Colonic mucosa (tissue), 4 donors: Measurements from ENCODE around the gene OGFRL1. TPM values are rescaled to one million over a fixed set of nuclear protein-coding genes. Genes with fewer than 3 reads are reported as not detected.

Source experiments
- DNase-seq: peaks from one replicate; pipeline ENCODE4 v3.0.0-alpha.2; 2020
- H3K27ac ChIP-seq: fragments of 200-600 bp; one replicate; pipeline ENCODE4 v1.8.0; 2021
- H3K27me3 ChIP-seq: fragments of 200-600 bp; one replicate; pipeline ENCODE4 v1.8.0; 2021
- H3K36me3 ChIP-seq: fragments of 200-600 bp; one replicate; pipeline ENCODE4 v1.8.0; 2021
- H3K4me1 ChIP-seq: fragments of 200-600 bp; one replicate; pipeline ENCODE4 v1.8.0; 2021; ENCODE audit warnings: mild to moderate bottlenecking
- H3K4me3 ChIP-seq: fragments of 200-600 bp; one replicate; pipeline ENCODE4 v1.8.0; 2021
- H3K9ac ChIP-seq, 2 donors: one replicate each; pipeline ENCODE4 v1.7.0; 2013; ENCODE audit warnings: control low read depth in 2 of 2, low read depth in 2 of 2, low read length in 2 of 2
- H3K9me3 ChIP-seq: fragments of 200-600 bp; one replicate; pipeline ENCODE4 v1.8.0; 2021
- CTCF ChIP-seq: fragments of 200-600 bp; IDR thresholded peaks from one replicate; pipeline ENCODE4 v1.8.0; 2022; ENCODE audit warnings: antibody characterized with exemption, mild to moderate bottlenecking
- intact Hi-C: fragments of 100-400 bp; cut with DNase I; formaldehyde crosslinking; loops from one replicate; pipeline ENCODE4 v1.14.1; 2022
- total RNA-seq, 2 donors: library from RNA; stranded (reverse); fragmentation: NEBNext Ultra II Directional in 1 of 2; extraction: Animal tissue kit (Norgen Biotek cat#: 25700) in 1 of 2; gene quantifications; one replicate each; pipeline ENCODE4 v1.2.1, GENCODE V29; 2021
- donor health status: healthy.
- donor health status: DM: no; HTN: no; CAD: no.
- donor health status: DM: no; HTN: no; CAD: no.

OGFRL1 gene
- total RNA-seq, 2 donors from 2014 or later = 3.2 to 5.3 TPM

GRCh38 chr6:71301546-71301945 lies 12.9 kb downstream of the OGFRL1 start:
- Histone ChIP-seq H3K36me3 (no peaks in the 10 kb centered on the region), H3K27me3 (no peaks in the 10 kb centered on the region), H3K4me3 (no peak overlapping the region), H3K27ac (no peak overlapping the region), H3K4me1 (no peaks in the 10 kb centered on the region), H3K9ac (no peak overlapping the region), H3K9me3 (no peaks in the 10 kb centered on the region)
- DNase-seq = no peak
- intact Hi-C loops = no loop called here
- TF ChIP-seq CTCF = no peak

GRCh38 chr6:71309656-71310055 lies 21.0 kb downstream of the OGFRL1 start:
- Histone ChIP-seq H3K9me3 (no peaks in the 10 kb centered on the region), H3K27ac (no peak overlapping the region), H3K36me3 (no peaks in the 10 kb centered on the region), H3K27me3 (no peaks in the 10 kb centered on the region), H3K4me1 (no peaks in the 10 kb centered on the region), H3K9ac (no peak overlapping the region), H3K4me3 (no peak overlapping the region)
- TF ChIP-seq CTCF = no peak
- no peak for DNase-seq
- intact Hi-C loops = no loop called here

- Histone ChIP-seq H3K4me1 (no peaks in the 10 kb centered on the region), H3K9me3 (no peaks in the 10 kb centered on the region), H3K4me3 (no peak overlapping the region), H3K27ac (no peak overlapping the region), H3K9ac (no peak overlapping the region), H3K27me3 (no peaks in the 10 kb centered on the region), H3K36me3 (no peaks in the 10 kb centered on the region)
- intact Hi-C loops = no loop called here
- no peak for TF ChIP-seq CTCF
- DNase-seq = no peak
Observed at GRCh38 chr6:71310261-71310660, 21.6 kb downstream of the OGFRL1 start.

- intact Hi-C loops = no loop called here
- no peak overlapping the region for H3K27ac ChIP-seq
- H3K9ac ChIP-seq = no peak overlapping the region
- no peaks in the 10 kb centered on the region for H3K4me1 ChIP-seq
- H3K27me3 ChIP-seq = no peaks in the 10 kb centered on the region
- H3K4me3 ChIP-seq = no peak overlapping the region
- no peak for DNase-seq
- no peaks in the 10 kb centered on the region for H3K9me3 ChIP-seq
- TF ChIP-seq CTCF = no peak
- no peaks in the 10 kb centered on the region for H3K36me3 ChIP-seq
Observed at GRCh38 chr6:71312089-71312488, 23.5 kb downstream of the OGFRL1 start.

GRCh38 chr6:71317441-71317840 lies 28.8 kb downstream of the OGFRL1 start:
- intact Hi-C loops = no loop called here

More at GRCh38 chr6:71317441-71317840, 28.8 kb downstream of the OGFRL1 start:
- Histone ChIP-seq H3K4me1 (no peaks in the 10 kb centered on the region), H3K4me3 (no peak overlapping the region), H3K9me3 (no peaks in the 10 kb centered on the region), H3K9ac (no peak overlapping the region), H3K27ac (no peak overlapping the region), H3K27me3 (no peaks in the 10 kb centered on the region), H3K36me3 (no peaks in the 10 kb centered on the region)
- no peak for DNase-seq
- no peak for TF ChIP-seq CTCF
